Stimulated activated CD4-positive, alpha-beta T cell treated with anti-CD3 and anti-CD28 coated beads, Interleukin-12 subunit alpha, Interleukin-12 subunit beta, amount 100 ng/mL, for 4 hours (primary cell): Measurements from ENCODE around the gene BLOC1S6.
A peak's percentile ranks its signal among the peaks of the same experiment; 100 is the strongest.

Experiments used
- DNase-seq: peaks from one replicate; pipeline ENCODE4 v3.0.0-alpha.2; 2020

Gene BLOC1S6

GRCh38 chr15:45588219-45588875 lies 1.2 kb downstream of the BLOC1S6 start:
- no peak for DNase-seq

GRCh38 chr15:45589256-45589655 lies 2.1 kb downstream of the BLOC1S6 start:
- DNase-seq = no peak

- no peak for DNase-seq
Measured at GRCh38 chr15:45594319-45594718, 7.1 kb downstream of the BLOC1S6 start.

- no peak for DNase-seq
Measured at GRCh38 chr15:45594835-45595530, 7.8 kb downstream of the BLOC1S6 start.

GRCh38 chr15:45603881-45604280 lies 16.7 kb downstream of the BLOC1S6 start:
- DNase-seq = no peak

GRCh38 chr15:45604326-45604725 lies 17.1 kb downstream of the BLOC1S6 start:
- DNase-seq = no peak

- no peak for DNase-seq
Measured at GRCh38 chr15:45606413-45606812, 19.2 kb downstream of the BLOC1S6 start.

- no peak for DNase-seq
Measured at GRCh38 chr15:45606841-45607240, 19.7 kb downstream of the BLOC1S6 start.

- no peak for DNase-seq
Measured at GRCh38 chr15:45611305-45611704, 24.1 kb downstream of the BLOC1S6 start.

GRCh38 chr15:45612790-45613415 lies 25.7 kb downstream of the BLOC1S6 start:
- no peak for DNase-seq

- no peak for DNase-seq
Measured at GRCh38 chr15:45616901-45617323, 29.7 kb downstream of the BLOC1S6 start.

GRCh38 chr15:45618813-45619212 lies 31.6 kb downstream of the BLOC1S6 start:
- no peak for DNase-seq

GRCh38 chr15:45628136-45628535 lies 41.0 kb downstream of the BLOC1S6 start:
- DNase-seq = no peak

GRCh38 chr15:45630917-45631691 lies 43.9 kb downstream of the BLOC1S6 start:
- DNase-seq = no peak

GRCh38 chr15:45631776-45632175 lies 44.6 kb downstream of the BLOC1S6 start:
- no peak for DNase-seq

GRCh38 chr15:45634432-45635190 lies 47.4 kb downstream of the BLOC1S6 start, which contains the start of gene SQOR:
Gene SQOR (plus strand): TSS chr15:45635029. CDS start chr15:45658924, 23,895 bp downstream.
- DNase-seq = peak; percentile 63

- DNase-seq = peak; percentile 59
Measured at GRCh38 chr15:45635191-45635638, 48.0 kb downstream of the BLOC1S6 start.

- no peak for DNase-seq
Measured at GRCh38 chr15:45635763-45636292, 48.6 kb downstream of the BLOC1S6 start.

- no peak for DNase-seq
Measured at GRCh38 chr15:45637141-45637540, 50.0 kb downstream of the BLOC1S6 start.

- DNase-seq = peak; percentile 32
Measured at GRCh38 chr15:45637552-45638033, 50.4 kb downstream of the BLOC1S6 start.

GRCh38 chr15:45640616-45641015 lies 53.4 kb downstream of the BLOC1S6 start:
- no peak for DNase-seq

- no peak for DNase-seq
Measured at GRCh38 chr15:45641374-45641781, 54.2 kb downstream of the BLOC1S6 start.
